ENCODE results near the gene S1PR4.

- no peak for TF ChIP-seq CTCF (conservative IDR thresholded peaks at IDR 0.05; ENCODE audit: low read depth in 2 of 2)
- TF ChIP-seq EZH2phosphoT487 (IDR thresholded peaks at IDR 0.05; ENCODE audit: unreplicated experiment) = no peak
These were observed 26.8 kb upstream of the S1PR4 start for GRCh38 chr19:3151563-3152418.

Data from GM23338 (cell line).